Neural crest cell (in vitro differentiated cells): Measurements from ENCODE around the gene PAK5. TPM values are rescaled to one million over a fixed set of nuclear protein-coding genes. Genes with fewer than 3 reads are reported as not detected.

ENCODE experiments used
- DNase-seq: peaks from one replicate; pipeline ENCODE4 v3.0.0; 2021; ENCODE audit warnings: low read depth, mixed read lengths, low spot score
- H3K27ac Mint-ChIP-seq: one replicate; pipeline ENCODE4 v1.8.0; 2021; ENCODE audit warnings: mild to moderate bottlenecking, mixed read lengths; ENCODE audit not compliant: unreplicated experiment
- H3K27me3 Mint-ChIP-seq: 2 replicates; pipeline ENCODE4 v1.8.0; 2021; ENCODE audit warnings: low read depth, mild to moderate bottlenecking, mixed read lengths
- H3K36me3 Mint-ChIP-seq: 2 replicates; pipeline ENCODE4 v1.8.0; 2021; ENCODE audit warnings: low read depth, mild to moderate bottlenecking, mixed read lengths
- H3K4me1 Mint-ChIP-seq: 2 replicates; pipeline ENCODE4 v1.8.0; 2021; ENCODE audit warnings: mixed read lengths
- H3K4me3 Mint-ChIP-seq: one replicate; pipeline ENCODE4 v1.8.0; 2021; ENCODE audit warnings: mild to moderate bottlenecking, mixed read lengths
- H3K9me3 Mint-ChIP-seq: 2 replicates; pipeline ENCODE4 v1.8.0; 2021; ENCODE audit warnings: mixed read lengths
- total RNA-seq: library from RNA; stranded (reverse); gene quantifications from 2 replicates; pipeline ENCODE4 v1.2.1, GENCODE V29; 2021
- TF ChIP-seq, protein P1 (sequence below): fragments of 200-600 bp; sonication (generic); conservative IDR thresholded peaks from 2 replicates; pipeline ENCODE4 v1.5.0; 2021; ENCODE audit warnings: antibody characterized with exemption, mild to moderate bottlenecking

PAK5 gene
- total RNA-seq, 1 donor from 2014 or later, result 1.8 TPM

DNA sequence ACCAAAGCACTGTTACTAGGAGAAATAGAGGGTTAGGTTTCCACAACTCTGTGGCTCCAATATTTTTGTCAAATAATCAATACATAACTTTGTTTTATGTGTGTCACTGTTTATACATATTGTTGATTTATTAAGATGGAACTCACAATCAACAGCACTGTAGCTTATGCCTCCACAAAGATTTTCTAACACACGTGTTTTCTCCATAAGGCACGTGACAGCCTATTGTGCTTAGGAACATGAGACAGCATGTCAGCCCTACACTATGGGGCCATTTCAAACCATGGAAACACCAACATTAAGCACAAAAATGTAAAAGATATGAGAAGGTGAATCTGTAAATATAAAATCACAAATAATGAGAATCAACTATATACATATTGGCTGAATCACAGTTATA is 127.0 kb downstream of the PAK5 start:
- Mint-ChIP-seq H3K4me3 (no peak overlapping the region), H3K27ac (no peak overlapping the region), H3K36me3 (no peaks in the 10 kb centered on the region), H3K9me3 (peaks cover 2% of the 10 kb centered on the region), H3K27me3 (peaks cover 13% of the 10 kb centered on the region), H3K4me1 (no peaks in the 10 kb centered on the region)
- TF ChIP-seq, protein P1, sequence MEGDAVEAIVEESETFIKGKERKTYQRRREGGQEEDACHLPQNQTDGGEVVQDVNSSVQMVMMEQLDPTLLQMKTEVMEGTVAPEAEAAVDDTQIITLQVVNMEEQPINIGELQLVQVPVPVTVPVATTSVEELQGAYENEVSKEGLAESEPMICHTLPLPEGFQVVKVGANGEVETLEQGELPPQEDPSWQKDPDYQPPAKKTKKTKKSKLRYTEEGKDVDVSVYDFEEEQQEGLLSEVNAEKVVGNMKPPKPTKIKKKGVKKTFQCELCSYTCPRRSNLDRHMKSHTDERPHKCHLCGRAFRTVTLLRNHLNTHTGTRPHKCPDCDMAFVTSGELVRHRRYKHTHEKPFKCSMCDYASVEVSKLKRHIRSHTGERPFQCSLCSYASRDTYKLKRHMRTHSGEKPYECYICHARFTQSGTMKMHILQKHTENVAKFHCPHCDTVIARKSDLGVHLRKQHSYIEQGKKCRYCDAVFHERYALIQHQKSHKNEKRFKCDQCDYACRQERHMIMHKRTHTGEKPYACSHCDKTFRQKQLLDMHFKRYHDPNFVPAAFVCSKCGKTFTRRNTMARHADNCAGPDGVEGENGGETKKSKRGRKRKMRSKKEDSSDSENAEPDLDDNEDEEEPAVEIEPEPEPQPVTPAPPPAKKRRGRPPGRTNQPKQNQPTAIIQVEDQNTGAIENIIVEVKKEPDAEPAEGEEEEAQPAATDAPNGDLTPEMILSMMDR, result no peak
- DNase-seq, result no peak

DNA sequence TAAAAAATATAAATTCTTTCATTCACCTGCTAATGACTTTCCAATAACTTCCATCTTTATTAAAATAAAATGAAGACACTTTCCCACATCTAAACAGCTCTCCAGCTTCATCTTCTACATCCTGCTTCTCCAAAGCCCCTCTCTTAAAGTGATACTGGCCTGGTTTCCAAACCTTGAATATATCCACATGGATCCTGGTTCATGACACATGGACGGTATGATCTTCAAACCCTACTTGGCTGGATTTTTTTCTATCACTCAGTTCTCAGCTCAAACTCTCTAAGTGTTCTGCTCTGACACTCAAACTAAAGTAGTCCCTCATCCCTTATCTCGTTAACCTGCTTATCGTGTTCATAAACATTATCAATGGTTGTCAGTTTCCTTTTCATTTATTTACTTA is 128.2 kb downstream of the PAK5 start:
- DNase-seq, result no peak
- H3K36me3 Mint-ChIP-seq, result no peaks in the 10 kb centered on the region
- H3K9me3 Mint-ChIP-seq, result peaks cover 2% of the 10 kb centered on the region

DNA sequence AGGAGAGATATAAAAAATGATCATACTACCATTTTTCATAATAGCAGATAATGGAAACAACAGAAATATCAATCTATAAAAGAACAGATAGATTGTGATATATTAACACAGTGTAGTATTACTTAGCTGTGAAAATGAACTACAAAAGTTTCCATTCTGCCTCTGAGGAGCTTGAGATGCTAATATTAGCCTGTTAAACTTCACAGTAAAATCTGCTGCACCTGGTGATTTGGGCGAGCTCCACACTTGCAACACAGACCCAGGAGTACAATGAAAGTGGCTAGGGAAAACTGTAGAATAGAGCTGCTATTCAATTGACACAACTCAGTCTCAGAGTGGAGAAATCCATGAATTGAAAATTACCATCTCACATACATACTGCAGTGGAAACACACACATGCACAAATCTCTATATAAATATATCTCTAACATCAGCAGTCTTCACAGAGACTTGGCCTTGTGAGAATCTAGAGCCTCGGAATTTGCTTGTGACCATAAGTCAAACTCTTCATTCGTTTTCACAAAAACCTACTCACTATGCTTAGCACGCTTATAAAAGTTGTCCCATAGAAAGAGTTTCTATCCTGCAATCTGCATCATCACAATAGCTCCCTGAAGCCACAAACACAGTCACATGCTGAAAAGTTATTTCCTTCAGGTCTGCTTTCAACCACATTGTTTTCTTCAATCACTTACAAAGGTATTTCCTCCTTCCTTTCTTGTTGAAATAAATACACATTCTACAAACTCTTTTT is 133.0 kb downstream of the PAK5 start:
- H3K27me3 Mint-ChIP-seq, result peaks cover 3% of the 10 kb centered on the region
- H3K27ac Mint-ChIP-seq, result no peak overlapping the region
- no peak for DNase-seq
- H3K9me3 Mint-ChIP-seq, result no peaks in the 10 kb centered on the region
- TF ChIP-seq, protein P1, result no peak
- no peaks in the 10 kb centered on the region for H3K36me3 Mint-ChIP-seq
- H3K4me1 Mint-ChIP-seq, result no peaks in the 10 kb centered on the region
- no peak overlapping the region for H3K4me3 Mint-ChIP-seq

More for the DNA sequence above, 128.2 kb downstream of the PAK5 start:
- H3K27ac Mint-ChIP-seq, result no peak overlapping the region
- no peaks in the 10 kb centered on the region for H3K4me1 Mint-ChIP-seq
- TF ChIP-seq, protein P1, result no peak
- H3K4me3 Mint-ChIP-seq, result no peak overlapping the region
- H3K27me3 Mint-ChIP-seq, result peaks cover 13% of the 10 kb centered on the region

DNA sequence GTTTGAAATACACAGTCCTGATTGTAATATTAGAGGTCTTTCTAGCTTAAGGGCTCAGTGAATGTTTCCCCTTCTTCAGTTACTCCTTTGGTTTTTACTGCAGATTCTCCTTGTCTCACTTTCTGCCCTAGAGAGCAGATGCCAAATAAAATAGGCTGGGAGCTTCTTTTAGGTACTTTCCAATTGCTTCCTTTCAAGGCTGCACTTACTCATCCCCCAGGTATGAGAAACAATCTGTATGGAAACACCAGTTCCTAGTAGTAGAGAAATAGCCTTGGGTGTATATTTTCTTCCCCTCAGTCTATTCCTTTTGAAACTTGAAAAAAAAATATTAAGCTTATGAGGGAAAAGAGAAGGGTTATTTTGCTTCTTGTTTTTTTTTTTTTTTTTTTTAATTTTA is 139.7 kb downstream of the PAK5 start:
- Mint-ChIP-seq H3K36me3 (no peaks in the 10 kb centered on the region), H3K4me1 (no peaks in the 10 kb centered on the region), H3K4me3 (no peak overlapping the region), H3K9me3 (no peaks in the 10 kb centered on the region), H3K27me3 (peaks cover 24% of the 10 kb centered on the region), H3K27ac (no peak overlapping the region)
- DNase-seq, result no peak
- TF ChIP-seq, protein P1, result no peak

DNA sequence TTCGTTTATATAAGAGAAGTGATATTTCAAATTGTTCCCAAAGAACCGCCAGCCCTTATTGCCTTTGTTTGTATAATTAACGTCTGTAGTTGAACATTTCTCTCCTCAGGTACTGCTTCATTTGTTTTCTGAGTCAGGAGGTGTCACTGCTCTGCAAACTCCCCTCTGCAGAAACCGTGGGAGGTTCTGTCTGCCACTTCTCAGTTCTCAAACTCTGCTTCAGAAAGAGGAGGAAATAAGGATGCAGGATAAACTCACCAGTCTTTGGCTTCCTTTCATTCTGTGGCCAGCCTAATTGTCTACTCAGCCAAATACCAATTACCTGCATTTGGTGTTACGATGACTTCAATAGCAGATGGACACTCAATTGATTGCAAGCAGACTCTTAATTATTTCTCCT is 149.8 kb downstream of the PAK5 start:
- no peak overlapping the region for H3K4me3 Mint-ChIP-seq
- no peaks in the 10 kb centered on the region for H3K36me3 Mint-ChIP-seq
- DNase-seq, result no peak
- TF ChIP-seq, protein P1, result no peak
- no peaks in the 10 kb centered on the region for H3K4me1 Mint-ChIP-seq
- no peak overlapping the region for H3K27ac Mint-ChIP-seq
- H3K27me3 Mint-ChIP-seq, result peaks cover 32% of the 10 kb centered on the region
- no peaks in the 10 kb centered on the region for H3K9me3 Mint-ChIP-seq
